Measurements from ENCODE around the gene GNG4. TPM values are rescaled to one million over a fixed set of nuclear protein-coding genes. Genes with fewer than 3 reads are reported as not detected.
A peak's percentile ranks its signal among the peaks of the same experiment; 100 is the strongest.

The GNG4 gene
- not detected for polyA plus RNA-seq

DNA sequence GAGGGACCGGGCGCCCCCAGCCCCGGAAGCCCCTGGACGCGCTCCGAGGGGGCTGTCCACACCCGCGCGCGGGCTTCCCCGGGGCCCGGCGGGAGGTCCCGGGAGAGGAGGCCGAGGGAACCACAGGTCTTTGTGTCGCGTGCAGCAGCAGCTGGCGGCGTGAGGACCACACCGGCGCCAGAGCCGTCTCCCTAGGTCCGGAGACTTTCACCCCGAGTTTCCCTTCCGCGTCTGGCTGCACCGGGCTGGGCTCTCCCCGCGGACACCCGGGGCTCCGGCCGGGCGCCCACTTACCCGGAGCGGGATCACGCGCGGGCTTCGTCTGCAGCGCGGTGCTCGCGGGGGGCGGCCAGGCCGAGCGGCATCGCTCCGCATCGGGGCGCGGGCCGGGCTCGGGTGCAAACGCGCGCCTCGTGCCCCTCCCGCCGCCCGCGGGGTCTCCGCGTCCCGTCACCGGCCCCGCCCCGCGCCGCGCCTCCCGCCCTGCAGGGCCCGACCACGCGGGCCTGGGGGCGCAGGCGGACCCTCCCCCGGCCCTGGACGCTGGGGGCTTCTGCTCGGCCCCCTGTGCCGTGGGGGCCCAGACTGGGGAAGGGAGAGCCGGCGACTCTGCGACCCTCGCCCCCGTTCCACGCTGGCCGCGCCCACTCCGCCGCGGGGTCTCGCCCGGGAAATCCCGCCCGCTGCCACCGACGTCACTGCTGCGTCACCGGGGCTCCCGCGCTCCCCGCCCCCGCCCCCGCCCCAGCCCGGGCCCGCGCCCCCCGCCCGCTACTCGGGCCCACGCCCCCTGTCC lies at the start of gene GNG4:
Gene GNG4, minus strand, starts transcription at position 417 of the 796 bp plus-strand sequence. CDS start 65,946 bp downstream, outside the sequence.
- peak within 1 kb of the TSS in 5 of 6 donors; percentile 2 to 87 (median 67) for H3K27ac Mint-ChIP-seq
- no peaks in the 10 kb centered on the region for H3K9me3 Mint-ChIP-seq
- H3K4me1 Mint-ChIP-seq: peaks cover 16 to 18% of the 10 kb centered on the region in 2 donors
- peaks cover 0 to 7% (median 4%) of the 10 kb centered on the region in 3 donors for H3K36me3 Mint-ChIP-seq
- H3K4me3 Mint-ChIP-seq: peak within 1 kb of the TSS; percentile 80 to 89 (median 85)
- peak in 2 of 3 donors; percentile 17 to 21 for DNase-seq
- peaks cover 20 to 50% (median 44%) of the 10 kb centered on the region in 3 donors for H3K27me3 Mint-ChIP-seq (ENCODE audit: low read depth in 3 of 3)

DNA sequence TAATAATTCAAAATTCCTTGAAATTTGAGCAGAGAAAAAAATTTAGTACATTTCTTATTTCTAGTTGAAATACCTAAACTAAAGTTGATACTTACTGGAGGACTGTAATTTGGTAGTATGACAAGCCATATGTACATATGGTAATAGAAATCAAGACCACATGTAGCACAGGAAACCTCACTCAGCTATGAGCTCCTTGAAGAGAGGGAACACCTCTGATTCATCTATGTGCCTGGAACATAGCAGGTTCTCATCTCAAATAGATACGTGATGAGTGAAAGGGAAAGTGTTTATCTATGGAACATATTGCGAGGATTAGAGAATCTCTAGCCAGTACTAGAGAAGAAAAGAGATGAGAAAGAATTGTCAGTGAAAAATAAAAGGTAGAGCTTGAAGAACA lies 47.9 kb upstream of the GNG4 start:
- H3K36me3 Mint-ChIP-seq: peaks cover 34 to 73% (median 56%) of the 10 kb centered on the region in 3 donors
- DNase-seq: peak; percentile 38 to 64 (median 60)
- peak overlapping the region in 3 of 5 donors; percentile 4 to 35 (median 27) for H3K4me3 Mint-ChIP-seq
- H3K27ac Mint-ChIP-seq: peak overlapping the region; percentile 8 to 76 (median 38)
- H3K4me1 Mint-ChIP-seq: peaks cover 7 to 15% of the 10 kb centered on the region in 2 donors
- H3K27me3 Mint-ChIP-seq (ENCODE audit: low read depth in 3 of 3): peaks cover 2 to 6% (median 2%) of the 10 kb centered on the region in 3 donors
- no peaks in the 10 kb centered on the region for H3K9me3 Mint-ChIP-seq

DNA sequence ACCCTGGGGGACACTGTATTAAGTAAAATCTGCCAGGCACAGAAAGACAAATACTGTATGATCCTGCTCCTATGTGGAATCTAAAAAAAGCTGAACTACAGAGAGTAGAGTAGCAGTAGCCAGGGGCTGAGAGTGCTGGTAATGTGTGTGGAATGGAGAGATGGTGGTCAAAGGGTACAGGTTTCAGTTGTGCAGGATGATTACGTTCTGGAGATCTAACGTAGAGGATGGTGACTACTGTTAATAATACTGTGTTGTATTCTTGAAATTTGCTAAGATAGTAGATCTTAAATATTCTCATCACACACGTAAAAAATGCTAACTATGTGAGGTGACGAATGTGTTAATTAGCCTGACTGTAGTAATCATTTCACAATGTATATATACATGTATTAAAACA lies 39.8 kb upstream of the GNG4 start:
- H3K36me3 Mint-ChIP-seq: peaks cover 30 to 48% (median 33%) of the 10 kb centered on the region in 3 donors
- no peak overlapping the region for H3K4me3 Mint-ChIP-seq
- H3K27ac Mint-ChIP-seq: no peak overlapping the region
- H3K27me3 Mint-ChIP-seq (ENCODE audit: low read depth in 3 of 3): peaks cover 0 to 2% (median 0%) of the 10 kb centered on the region in 3 donors
- H3K9me3 Mint-ChIP-seq: no peaks in the 10 kb centered on the region
- no peaks in the 10 kb centered on the region for H3K4me1 Mint-ChIP-seq
- DNase-seq: no peak

DNA sequence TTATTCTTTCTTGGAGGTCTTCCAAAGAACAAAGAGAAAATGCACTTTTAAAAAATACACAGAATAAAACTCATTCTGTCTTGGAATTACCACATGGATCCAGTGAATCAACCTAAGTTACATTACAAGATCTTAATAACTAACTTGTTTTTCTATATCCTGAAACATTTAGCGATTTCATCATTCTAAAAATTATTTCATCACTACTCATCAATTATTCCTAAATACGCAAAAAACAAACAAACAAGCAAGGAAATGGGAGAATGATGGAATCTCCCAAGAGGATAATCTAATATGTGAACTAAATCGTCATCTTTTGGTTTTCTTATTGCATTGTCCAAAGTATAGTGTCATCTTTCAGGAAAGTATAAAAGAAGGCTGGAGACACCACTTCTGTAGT lies 38.5 kb upstream of the GNG4 start:
- no peak for DNase-seq
- Mint-ChIP-seq H3K36me3 (peaks cover 24 to 51% (median 33%) of the 10 kb centered on the region in 3 donors), H3K27me3 (ENCODE audit: low read depth in 3 of 3) (peaks cover 0 to 2% (median 0%) of the 10 kb centered on the region in 3 donors), H3K4me3 (no peak overlapping the region), H3K9me3 (no peaks in the 10 kb centered on the region), H3K27ac (peak overlapping the region in 2 of 6 donors; percentile 10 to 12), H3K4me1 (no peaks in the 10 kb centered on the region)

DNA sequence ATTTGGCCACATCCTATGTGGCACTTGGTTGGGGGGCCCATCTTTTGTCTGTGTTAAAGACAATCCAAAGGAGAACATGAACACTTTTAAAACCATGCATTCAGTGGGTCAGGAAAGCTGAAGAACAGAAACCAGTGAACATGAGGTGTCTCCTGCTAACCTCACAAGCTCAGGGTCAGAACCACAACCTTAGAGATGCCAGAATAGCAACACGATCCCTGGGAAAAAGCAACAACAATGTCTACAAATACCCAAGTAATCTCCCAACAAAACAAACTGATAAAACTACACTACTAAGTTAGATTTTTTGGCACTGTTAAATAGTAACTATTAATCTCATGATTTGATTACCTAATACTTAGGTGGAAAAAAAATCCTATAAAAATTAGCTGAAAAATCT lies 34.1 kb upstream of the GNG4 start:
- no peak for DNase-seq
- H3K9me3 Mint-ChIP-seq: no peaks in the 10 kb centered on the region
- H3K4me1 Mint-ChIP-seq: no peaks in the 10 kb centered on the region
- H3K36me3 Mint-ChIP-seq: peaks cover 27 to 49% (median 34%) of the 10 kb centered on the region in 3 donors
- H3K27ac Mint-ChIP-seq: peak overlapping the region in 2 of 6 donors; percentile 22 to 45
- peaks cover 0 to 2% (median 0%) of the 10 kb centered on the region in 3 donors for H3K27me3 Mint-ChIP-seq (ENCODE audit: low read depth in 3 of 3)
- no peak overlapping the region for H3K4me3 Mint-ChIP-seq

DNA sequence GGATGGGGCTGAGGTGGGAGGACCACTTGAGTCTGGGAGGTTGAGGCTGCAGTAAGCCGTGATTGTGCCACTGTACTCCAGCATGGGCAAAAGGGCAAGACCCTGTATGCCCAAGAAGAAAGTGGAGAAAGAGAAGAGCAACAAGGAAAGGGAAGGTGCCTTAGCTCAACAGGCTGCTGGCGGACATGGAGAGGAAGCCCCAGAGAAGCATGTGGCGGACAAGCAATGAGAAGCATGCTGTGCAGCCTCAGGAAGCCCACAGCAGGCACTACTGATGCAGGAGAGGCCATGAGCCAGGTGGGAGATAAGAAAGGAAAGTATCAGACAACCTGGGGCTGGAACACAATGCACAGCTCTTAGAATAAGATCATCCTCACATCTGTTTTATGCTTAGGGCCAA lies 32.6 kb upstream of the GNG4 start:
- Mint-ChIP-seq H3K9me3 (no peaks in the 10 kb centered on the region), H3K27ac (no peak overlapping the region), H3K4me3 (no peak overlapping the region), H3K36me3 (peaks cover 19 to 39% (median 33%) of the 10 kb centered on the region in 3 donors), H3K4me1 (no peaks in the 10 kb centered on the region), H3K27me3 (ENCODE audit: low read depth in 3 of 3) (no peaks in the 10 kb centered on the region)
- no peak for DNase-seq

DNA sequence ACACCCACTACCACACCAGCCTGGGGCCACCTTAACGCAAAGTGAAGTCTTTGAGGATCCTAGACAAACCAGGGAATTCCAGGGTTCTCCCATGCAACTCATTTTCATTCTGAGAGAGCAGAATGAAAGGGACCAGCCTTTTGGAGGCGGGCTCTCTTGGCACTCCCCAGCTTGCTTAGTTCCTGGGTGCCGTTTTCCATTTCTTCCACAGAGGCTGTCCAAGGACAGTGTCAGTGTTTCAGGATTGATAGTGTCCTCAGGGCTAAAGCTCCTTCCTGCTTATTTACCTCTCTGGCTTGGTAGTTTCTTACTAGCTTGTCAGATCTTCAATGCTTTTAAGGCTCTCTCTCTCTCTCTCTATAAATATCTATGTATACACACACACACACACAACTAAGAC lies 30.1 kb upstream of the GNG4 start:
- H3K9me3 Mint-ChIP-seq: peaks cover 0 to 6% (median 0%) of the 10 kb centered on the region in 6 donors
- no peak overlapping the region for H3K27ac Mint-ChIP-seq
- peaks cover 36 to 50% (median 49%) of the 10 kb centered on the region in 3 donors for H3K36me3 Mint-ChIP-seq
- no peak overlapping the region for H3K4me3 Mint-ChIP-seq
- H3K4me1 Mint-ChIP-seq: no peaks in the 10 kb centered on the region
- no peak for DNase-seq
- H3K27me3 Mint-ChIP-seq (ENCODE audit: low read depth in 3 of 3): no peaks in the 10 kb centered on the region

DNA sequence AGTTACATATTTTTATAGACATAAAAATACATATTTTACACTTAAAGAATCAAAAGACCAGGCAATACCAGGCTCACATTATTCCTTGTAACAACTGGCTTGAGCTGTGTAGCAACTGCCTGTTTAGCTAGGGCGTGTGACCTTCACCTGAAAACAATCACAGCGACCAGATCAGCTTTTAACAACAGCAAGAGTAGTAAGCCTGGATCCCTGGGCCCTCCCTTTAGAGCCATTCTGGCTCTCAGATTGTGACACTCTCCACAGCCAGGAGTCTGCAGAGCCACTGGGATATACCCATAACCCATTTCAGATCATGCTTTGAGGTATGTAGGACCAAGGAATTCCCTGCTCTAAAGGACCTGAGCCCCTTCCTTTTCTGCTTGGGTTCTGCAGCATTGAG lies 29.4 kb upstream of the GNG4 start:
- H3K4me1 Mint-ChIP-seq: no peaks in the 10 kb centered on the region
- H3K4me3 Mint-ChIP-seq: no peak overlapping the region
- peaks cover 37 to 55% (median 52%) of the 10 kb centered on the region in 3 donors for H3K36me3 Mint-ChIP-seq
- no peaks in the 10 kb centered on the region for H3K27me3 Mint-ChIP-seq (ENCODE audit: low read depth in 3 of 3)
- no peak overlapping the region for H3K27ac Mint-ChIP-seq
- no peak for DNase-seq
- peaks cover 0 to 6% (median 0%) of the 10 kb centered on the region in 6 donors for H3K9me3 Mint-ChIP-seq

DNA sequence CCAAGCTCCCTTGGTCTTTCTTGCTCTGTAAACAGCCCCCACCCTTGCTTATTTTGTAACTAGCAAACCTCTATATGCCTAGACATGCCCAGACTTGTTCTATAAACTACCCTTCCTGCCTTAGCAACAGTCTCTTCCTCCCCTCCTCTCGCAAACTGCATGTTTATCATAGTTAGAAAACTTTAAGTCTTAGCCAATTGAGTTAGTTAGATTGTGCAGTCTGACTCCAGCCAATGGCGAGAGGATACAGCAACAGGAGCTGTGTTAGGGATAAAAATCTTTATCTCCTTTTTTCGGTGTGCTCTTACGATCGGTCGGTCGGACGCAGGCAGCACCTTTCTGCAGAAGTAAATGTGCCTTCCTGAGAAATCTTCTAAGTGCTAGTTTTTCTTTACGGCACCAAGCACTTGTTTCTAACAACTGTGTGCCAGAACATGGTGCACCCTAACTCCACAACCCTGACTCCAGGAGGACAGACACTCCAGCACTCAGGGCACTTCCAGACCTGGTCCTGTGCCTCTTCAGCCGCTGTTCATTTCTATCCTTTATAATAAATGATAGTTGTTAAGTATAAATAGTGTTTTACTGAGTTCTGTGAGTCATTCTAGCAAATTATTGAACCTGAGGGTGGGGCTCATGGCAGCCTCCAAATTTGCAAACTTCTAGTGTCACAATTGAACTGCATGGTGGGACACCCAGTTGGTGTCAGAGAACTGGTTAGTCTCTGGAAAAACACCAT lies 25.7 kb upstream of the GNG4 start:
- no peak overlapping the region for H3K27ac Mint-ChIP-seq
- DNase-seq: no peak
- H3K27me3 Mint-ChIP-seq (ENCODE audit: low read depth in 3 of 3): no peaks in the 10 kb centered on the region
- H3K4me3 Mint-ChIP-seq: no peak overlapping the region
- H3K4me1 Mint-ChIP-seq: no peaks in the 10 kb centered on the region
- peaks cover 63 to 74% (median 67%) of the 10 kb centered on the region in 3 donors for H3K36me3 Mint-ChIP-seq
- peaks cover 8 to 29% (median 12%) of the 10 kb centered on the region in 6 donors for H3K9me3 Mint-ChIP-seq

DNA sequence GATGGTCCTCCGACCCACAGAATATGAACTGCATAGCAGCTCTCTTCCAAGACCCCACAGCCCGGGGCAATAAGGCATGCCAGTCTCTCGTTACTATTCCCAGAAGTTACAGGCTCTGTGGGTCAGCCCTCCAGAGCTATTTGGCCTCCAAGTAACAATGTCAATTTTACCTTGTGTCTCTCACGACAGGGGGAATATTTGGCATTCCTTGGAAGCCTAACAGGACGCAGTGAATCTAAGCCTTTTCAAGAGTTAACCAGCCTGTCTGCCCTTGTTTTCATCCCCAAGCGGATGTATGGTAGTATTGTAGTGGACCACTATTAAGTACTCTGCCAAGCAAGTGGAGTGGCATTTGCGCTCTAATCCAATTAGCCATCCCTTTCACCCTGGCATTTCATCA lies 24.4 kb upstream of the GNG4 start:
- H3K27me3 Mint-ChIP-seq (ENCODE audit: low read depth in 3 of 3): no peaks in the 10 kb centered on the region

DNA sequence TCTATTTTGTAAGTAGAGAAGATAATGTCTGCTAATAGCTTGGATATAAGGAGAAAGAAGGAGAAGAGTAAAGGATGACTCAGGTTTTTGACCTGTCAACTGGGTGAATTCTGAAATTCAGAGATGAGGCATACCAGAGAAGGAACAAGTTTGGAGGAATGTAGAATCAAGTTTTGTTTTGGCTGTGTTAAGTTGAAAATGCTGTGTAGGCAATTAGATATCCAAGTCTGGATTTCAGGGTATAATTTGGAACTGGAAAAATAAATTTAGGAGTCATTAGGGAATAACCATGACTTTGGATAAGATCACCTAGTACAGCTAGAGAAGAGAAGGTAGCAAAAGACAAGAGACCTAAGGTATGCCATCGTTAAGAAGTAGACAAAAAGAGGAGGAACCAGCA lies 22.4 kb upstream of the GNG4 start:
- peaks cover 78 to 91% (median 87%) of the 10 kb centered on the region in 3 donors for H3K36me3 Mint-ChIP-seq
- no peaks in the 10 kb centered on the region for H3K4me1 Mint-ChIP-seq
- H3K9me3 Mint-ChIP-seq: peaks cover 8 to 36% (median 19%) of the 10 kb centered on the region in 6 donors
- no peak for DNase-seq
- H3K27ac Mint-ChIP-seq: peak overlapping the region in 1 of 6 donors; percentile 30
- no peak overlapping the region for H3K4me3 Mint-ChIP-seq
- H3K27me3 Mint-ChIP-seq (ENCODE audit: low read depth in 3 of 3): no peaks in the 10 kb centered on the region

More for the DNA sequence above, 24.4 kb upstream of the GNG4 start:
- no peak overlapping the region for H3K27ac Mint-ChIP-seq
- no peak for DNase-seq
- H3K9me3 Mint-ChIP-seq: peaks cover 8 to 36% (median 19%) of the 10 kb centered on the region in 6 donors
- H3K4me1 Mint-ChIP-seq: no peaks in the 10 kb centered on the region
- H3K36me3 Mint-ChIP-seq: peaks cover 71 to 82% (median 80%) of the 10 kb centered on the region in 3 donors
- no peak overlapping the region for H3K4me3 Mint-ChIP-seq

DNA sequence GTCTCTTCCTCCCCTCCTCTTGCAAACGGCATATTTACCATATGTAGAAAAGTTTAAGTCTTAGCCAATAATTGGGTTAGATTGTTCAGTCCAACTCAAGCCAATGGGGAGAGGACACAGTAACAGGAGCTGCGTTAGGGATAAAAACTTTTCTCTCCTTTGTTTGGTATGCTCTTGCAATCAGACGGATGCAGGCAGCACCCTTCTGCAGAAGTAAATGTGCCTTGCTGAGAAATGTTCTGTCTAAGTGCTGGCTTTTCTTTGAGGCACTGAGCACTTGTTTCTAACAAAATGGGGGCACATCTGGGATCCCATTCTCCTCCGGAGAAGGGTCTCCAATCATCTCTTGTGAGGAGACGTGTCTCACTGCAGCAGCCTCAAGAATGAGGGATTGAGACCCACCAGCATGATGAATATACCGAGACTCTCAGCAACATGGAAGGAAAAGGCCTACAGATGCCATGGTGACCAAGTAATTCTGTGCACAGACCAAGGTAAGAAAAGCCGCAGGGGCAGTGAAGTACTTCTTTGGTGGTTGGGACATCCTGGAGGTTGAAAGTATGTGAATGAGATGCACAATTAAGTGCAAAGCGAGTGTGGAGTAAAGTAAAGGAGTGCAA lies 20.7 kb upstream of the GNG4 start:
- DNase-seq: no peak
- Mint-ChIP-seq H3K36me3 (peaks cover 60 to 74% (median 74%) of the 10 kb centered on the region in 3 donors), H3K4me1 (no peaks in the 10 kb centered on the region), H3K27ac (no peak overlapping the region), H3K4me3 (no peak overlapping the region), H3K27me3 (ENCODE audit: low read depth in 3 of 3) (no peaks in the 10 kb centered on the region), H3K9me3 (peaks cover 8 to 36% (median 19%) of the 10 kb centered on the region in 6 donors)

DNA sequence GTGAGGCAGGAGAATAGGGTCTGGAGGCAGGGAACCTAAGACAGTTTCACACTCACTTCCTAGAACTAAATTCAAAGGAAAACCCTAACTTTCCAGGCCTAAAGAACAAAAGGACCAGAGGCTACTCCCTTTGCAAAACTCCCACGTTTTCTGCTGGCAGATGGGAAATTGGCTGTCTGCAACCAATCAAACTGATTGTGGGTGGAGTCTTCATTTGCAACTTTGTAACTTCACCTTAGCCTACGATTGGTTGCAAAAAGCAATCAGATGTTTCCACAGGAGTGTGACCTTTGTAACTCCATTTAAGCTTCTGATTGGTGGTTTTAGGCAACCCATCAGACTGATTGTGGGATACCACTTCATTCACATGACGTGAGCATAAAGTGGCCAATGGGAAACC lies 19.7 kb upstream of the GNG4 start:
- Mint-ChIP-seq H3K27ac (no peak overlapping the region), H3K36me3 (peaks cover 55 to 69% (median 67%) of the 10 kb centered on the region in 3 donors)
- DNase-seq: no peak

More for the DNA sequence above, 19.7 kb upstream of the GNG4 start:
- Mint-ChIP-seq H3K4me1 (no peaks in the 10 kb centered on the region), H3K4me3 (no peak overlapping the region), H3K27me3 (ENCODE audit: low read depth in 3 of 3) (no peaks in the 10 kb centered on the region), H3K9me3 (peaks cover 8 to 30% (median 19%) of the 10 kb centered on the region in 6 donors)

All from immature natural killer cell (primary cell).